Activated naive CD8-positive, alpha-beta T cell treated with anti-CD3 and anti-CD28 coated beads, Interleukin-2, amount 50 U/mL, for 24 hours (primary cell): ENCODE measurements around the gene SOD1.

Source experiments
- ATAC-seq: fragments of 150-1000 bp; cut with Tn5 transposase; one replicate; pipeline ENCODE4 v1.10.0; 2021
- DNase-seq: peaks from one replicate; pipeline ENCODE4 v3.0.0; 2021
- H3K27ac Mint-ChIP-seq: one replicate; pipeline ENCODE4 v1.8.0; 2021; ENCODE audit warnings: mild to moderate bottlenecking, mixed read lengths
- H3K27me3 Mint-ChIP-seq: one replicate; pipeline ENCODE4 v1.8.0; 2021; ENCODE audit warnings: mixed read lengths
- H3K36me3 Mint-ChIP-seq: one replicate; pipeline ENCODE4 v1.8.0; 2021; ENCODE audit warnings: low read depth, mixed read lengths
- H3K4me1 Mint-ChIP-seq: one replicate; pipeline ENCODE4 v1.8.0; 2021; ENCODE audit warnings: mixed read lengths
- H3K4me3 Mint-ChIP-seq: one replicate; pipeline ENCODE4 v1.8.0; 2021; ENCODE audit warnings: mild to moderate bottlenecking, moderate library complexity, mixed read lengths
- H3K9me3 Mint-ChIP-seq: one replicate; pipeline ENCODE4 v1.8.0; 2021; ENCODE audit warnings: mixed read lengths

Gene SOD1

DNA sequence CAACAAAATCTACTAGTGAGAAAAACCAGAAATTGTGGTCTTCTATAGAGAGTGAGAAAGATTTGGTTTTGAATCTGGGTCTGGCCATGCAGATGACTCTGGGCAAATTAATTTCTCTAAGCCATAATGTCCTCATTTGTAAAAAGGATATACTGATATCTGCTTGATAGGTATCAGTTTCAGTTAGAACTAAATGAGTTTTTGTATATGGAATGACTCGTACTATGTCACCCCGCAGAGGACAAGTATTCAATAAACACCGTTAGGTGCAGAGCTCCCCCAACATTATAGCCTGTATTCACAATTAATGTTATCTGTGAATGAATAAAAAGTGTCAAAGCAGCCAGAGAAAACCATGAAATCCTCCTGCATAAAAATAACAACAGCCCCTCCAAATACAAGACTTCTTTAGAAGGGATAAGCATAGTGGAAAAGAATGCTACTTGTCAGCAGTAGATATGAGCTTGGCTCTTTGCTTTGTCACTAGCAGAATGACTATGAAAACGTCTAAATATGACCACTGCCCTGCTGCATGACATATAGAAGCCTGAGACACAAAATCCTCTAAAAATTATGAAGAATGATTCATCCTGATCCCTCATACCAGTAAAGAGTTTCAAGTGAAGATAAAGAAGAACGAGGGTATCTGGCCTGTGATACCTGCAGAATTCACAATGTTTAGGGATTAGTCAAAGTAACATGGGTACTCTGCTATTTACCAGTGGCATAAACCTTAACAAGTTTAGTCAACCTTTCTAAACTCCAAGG lies 54.7 kb downstream of the SOD1 start:
- ATAC-seq (peak; percentile 95), DNase-seq (no peak)
- Mint-ChIP-seq H3K9me3 (no peaks in the 10 kb centered on the region), H3K27ac (peak overlapping the region; percentile 76), H3K27me3 (no peaks in the 10 kb centered on the region), H3K4me3 (no peak overlapping the region), H3K4me1 (peaks cover 85% of the 10 kb centered on the region), H3K36me3 (peaks cover 2% of the 10 kb centered on the region)

DNA sequence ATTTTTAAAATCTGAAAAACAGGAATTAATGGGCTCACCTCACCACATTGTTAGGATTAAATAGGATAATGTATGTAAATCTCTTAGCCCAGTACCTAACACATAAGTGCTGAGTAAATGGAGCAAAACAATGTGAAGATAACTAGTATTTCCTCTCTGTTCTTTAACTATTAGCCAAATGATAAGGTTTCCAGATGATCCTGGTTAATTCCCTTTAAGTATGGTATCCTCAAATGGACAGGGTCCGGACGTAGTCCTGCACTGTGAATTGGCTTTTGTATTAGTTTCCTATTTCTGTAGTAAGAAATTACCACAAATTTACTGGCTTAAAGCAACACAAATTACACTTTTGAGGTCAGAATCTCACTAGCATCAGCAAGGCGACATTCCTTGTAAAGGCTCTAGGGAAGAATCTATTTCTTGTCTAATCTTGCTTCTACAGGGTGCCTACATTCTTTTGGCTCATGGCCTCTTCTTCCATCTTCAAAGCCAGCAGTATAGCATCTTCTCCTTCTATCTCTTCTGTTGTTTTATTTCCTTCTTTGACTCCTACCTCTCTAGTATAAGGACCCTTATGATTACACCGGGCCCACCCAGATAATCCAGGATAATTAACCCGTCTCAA lies 55.4 kb downstream of the SOD1 start:
- peaks cover 2% of the 10 kb centered on the region for H3K36me3 Mint-ChIP-seq
- H3K9me3 Mint-ChIP-seq, result no peaks in the 10 kb centered on the region
- H3K27me3 Mint-ChIP-seq, result no peaks in the 10 kb centered on the region
- ATAC-seq, result no peak
- H3K4me3 Mint-ChIP-seq, result no peak overlapping the region
- H3K27ac Mint-ChIP-seq, result peak overlapping the region; percentile 5
- DNase-seq, result no peak
- H3K4me1 Mint-ChIP-seq, result peaks cover 80% of the 10 kb centered on the region

DNA sequence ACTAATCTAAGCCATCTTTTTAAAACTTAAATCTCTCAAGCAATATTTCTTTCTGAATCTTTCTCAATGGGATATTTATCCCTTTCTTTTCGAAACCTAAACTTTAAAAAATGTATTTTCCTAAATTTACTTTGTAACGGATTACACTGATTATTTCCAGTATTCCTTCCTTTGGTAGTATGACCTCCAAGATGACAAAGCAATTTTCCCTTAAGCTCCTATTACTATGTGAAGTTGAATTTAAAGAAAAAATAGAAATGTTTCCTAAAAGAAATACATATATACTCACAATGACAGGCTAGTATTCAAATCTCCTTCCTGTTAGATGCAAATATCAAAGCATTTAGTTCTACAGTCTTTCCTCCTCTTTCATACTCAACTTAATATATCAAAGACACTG lies 56.6 kb downstream of the SOD1 start:
- Mint-ChIP-seq H3K4me3 (no peak overlapping the region), H3K9me3 (no peaks in the 10 kb centered on the region), H3K27me3 (no peaks in the 10 kb centered on the region), H3K36me3 (peaks cover 4% of the 10 kb centered on the region), H3K27ac (no peak overlapping the region), H3K4me1 (peaks cover 82% of the 10 kb centered on the region)
- no peak for ATAC-seq
- no peak for DNase-seq
